GM23248 (cell line): Measurements from ENCODE around the gene FBXW8. TPM values are rescaled to one million over a fixed set of nuclear protein-coding genes. Genes with fewer than 3 reads are reported as not detected.

ENCODE experiments used
- DNase-seq: peaks from one replicate; pipeline ENCODE4 v3.0.0-alpha.2; 2015
- H2AFZ ChIP-seq: fragments of 200-600 bp; sonication (generic); 2 replicates; pipeline ENCODE4 v1.6.1; 2016; ENCODE audit warnings: antibody characterized with exemption
- H3F3A ChIP-seq: fragments of 200-600 bp; sonication (generic); 2 replicates; pipeline ENCODE4 v1.6.1; 2016; ENCODE audit warnings: mild to moderate bottlenecking, antibody characterized with exemption, mixed run types; ENCODE audit not compliant: insufficient read depth
- H3K27ac ChIP-seq: fragments of 200-600 bp; sonication (generic); 2 replicates; pipeline ENCODE4 v1.5.1; 2016; ENCODE audit warnings: mild to moderate bottlenecking
- H3K27me3 ChIP-seq: fragments of 200-600 bp; sonication (generic); replicated peaks from 2 replicates; pipeline ENCODE4 v1.6.1; 2016; ENCODE audit warnings: mild to moderate bottlenecking; ENCODE audit not compliant: insufficient read depth
- H3K36me3 ChIP-seq: fragments of 200-600 bp; sonication (generic); 2 replicates; pipeline ENCODE4 v1.6.1; 2016; ENCODE audit warnings: low read depth, mild to moderate bottlenecking
- H3K4me1 ChIP-seq: fragments of 200-600 bp; sonication (generic); 2 replicates; pipeline ENCODE4 v1.6.1; 2016; ENCODE audit warnings: mild to moderate bottlenecking; ENCODE audit not compliant: insufficient read depth
- H3K4me2 ChIP-seq: fragments of 200-600 bp; sonication (generic); one replicate; pipeline ENCODE4 v1.6.1; 2016; ENCODE audit warnings: mild to moderate bottlenecking; ENCODE audit not compliant: unreplicated experiment
- H3K4me3 ChIP-seq: fragments of 200-600 bp; sonication (generic); 2 replicates; pipeline ENCODE4 v1.5.1; 2016; ENCODE audit warnings: mild to moderate bottlenecking
- H3K79me2 ChIP-seq: fragments of 200-600 bp; sonication (generic); 2 replicates; pipeline ENCODE4 v1.6.1; 2016; ENCODE audit warnings: mild to moderate bottlenecking; ENCODE audit not compliant: insufficient read depth
- H3K9ac ChIP-seq: fragments of 200-600 bp; sonication (generic); 2 replicates; pipeline ENCODE4 v1.6.1; 2016; ENCODE audit warnings: mild to moderate bottlenecking
- H3K9me2 ChIP-seq: fragments of 200-600 bp; sonication (generic); 2 replicates; pipeline ENCODE4 v1.6.1; 2016; ENCODE audit warnings: mixed run types, mild to moderate bottlenecking, moderate library complexity; ENCODE audit not compliant: insufficient read depth
- H3K9me3 ChIP-seq: fragments of 200-600 bp; sonication (generic); one replicate; pipeline ENCODE4 v1.6.1; 2017; ENCODE audit warnings: low read depth
- H4K20me1 ChIP-seq: fragments of 200-600 bp; sonication (generic); 2 replicates; pipeline ENCODE4 v1.6.0; 2016; ENCODE audit not compliant: insufficient read depth
- EZH2 ChIP-seq: fragments of 200-600 bp; sonication (generic); IDR thresholded peaks from 2 replicates; pipeline ENCODE4 v1.6.1; 2018; ENCODE audit warnings: antibody characterized with exemption, mild to moderate bottlenecking; ENCODE audit not compliant: insufficient read depth, poor library complexity, severe bottlenecking
- EZH2phosphoT487 ChIP-seq: fragments of 200-600 bp; sonication (generic); IDR thresholded peaks from 2 replicates; pipeline ENCODE4 v1.6.1; 2018; ENCODE audit warnings: antibody characterized with exemption, moderate library complexity, mild to moderate bottlenecking, low read depth; ENCODE audit not compliant: insufficient read depth
- WGBS, 2 experiments: methylation state at CpG; one replicate each; pipeline ENCODE4 v1.1.6; 2015 to 2017; ENCODE audit warnings: low lambda C conversion rate in 2 of 2, low coverage in 1 of 2; ENCODE audit errors: missing lambda C conversion rate in 2 of 2; 5-methylcytosine and 5-hydroxymethylcytosine counted together
- in situ Hi-C: fragments of 300-500 bp; cut with MboI; formaldehyde crosslinking; loops from 2 replicates; pipeline ENCODE4 v1.15.0; 2020
- polyA plus RNA-seq: library from polyadenylated mRNA; unstranded; fragments of >200 nt; fragmentation: Nextera tagmentation; extraction: Ambion mirVana; gene quantifications from 2 replicates; pipeline ENCODE4 v1.2.1, GENCODE V29; 2016
- total RNA-seq: library from RNA; depleted of rRNA; stranded (reverse); fragments of >200 nt; shearing (Covaris generic); gene quantifications from 2 replicates; pipeline ENCODE4 v1.2.3, GENCODE V29; 2014

FBXW8 gene
- total and polyA plus RNA-seq, 2 experiments from 2014 or later: 12.7 to 23.1 TPM

- Histone ChIP-seq H3K9me3 (no peaks in the 10 kb centered on the region), H3K9ac (no peak overlapping the region), H3K4me3 (no peak overlapping the region), H3K9me2 (no peaks in the 10 kb centered on the region), H2AFZ (no peak overlapping the region), H3F3A (peaks cover 18% of the 10 kb centered on the region), H3K27ac (no peak overlapping the region), H4K20me1 (0 out of 2 replicates have a peak, but pooled peaks cover 6% of the 10 kb centered on the region), H3K27me3 (no peaks in the 10 kb centered on the region), H3K4me1 (peaks cover 10% of the 10 kb centered on the region), H3K4me2 (no peak overlapping the region), H3K79me2 (peaks cover 99% of the 10 kb centered on the region), H3K36me3 (no peaks in the 10 kb centered on the region)
- no peak for DNase-seq
- WGBS, 2 experiments: 95 to 97% methylated on average over 2 of the region's 2 CpGs
- no peak for TF ChIP-seq EZH2
- TF ChIP-seq EZH2phosphoT487: no peak
- in situ Hi-C loops: no loop called here
These were observed 7.7 kb downstream of the FBXW8 start for GRCh38 chr12:116918464-116918863.

- in situ Hi-C loops: no loop called here
- no peak for DNase-seq
- peaks cover 99% of the 10 kb centered on the region for H3K79me2 ChIP-seq
These were observed 8.5 kb downstream of the FBXW8 start for GRCh38 chr12:116919247-116919661.

GRCh38 chr12:116919706-116920485 lies 9.1 kb downstream of the FBXW8 start:
- no peak for DNase-seq
- H3K9me3 ChIP-seq: no peaks in the 10 kb centered on the region
- H3K79me2 ChIP-seq: peaks cover 99% of the 10 kb centered on the region
- no peak overlapping the region for H3K27ac ChIP-seq
- no peak overlapping the region for H3K4me2 ChIP-seq
- 47 to 49% methylated on average over 6 of the region's 6 CpGs for WGBS, 2 experiments
- peaks cover 15% of the 10 kb centered on the region for H4K20me1 ChIP-seq
- H3K9me2 ChIP-seq: no peaks in the 10 kb centered on the region
- H3F3A ChIP-seq: peaks cover 23% of the 10 kb centered on the region
- peaks cover 20% of the 10 kb centered on the region for H3K4me1 ChIP-seq
- H3K27me3 ChIP-seq: no peaks in the 10 kb centered on the region
- H2AFZ ChIP-seq: no peak overlapping the region
- H3K4me3 ChIP-seq: no peak overlapping the region
- H3K36me3 ChIP-seq: no peaks in the 10 kb centered on the region
- in situ Hi-C loops: no loop called here
- no peak for TF ChIP-seq EZH2
- no peak for TF ChIP-seq EZH2phosphoT487
- H3K9ac ChIP-seq: no peak overlapping the region

More at GRCh38 chr12:116919247-116919661, 8.5 kb downstream of the FBXW8 start:
- Histone ChIP-seq H3K4me1 (peaks cover 13% of the 10 kb centered on the region), H3K36me3 (no peaks in the 10 kb centered on the region), H3K4me3 (no peak overlapping the region), H3K27ac (no peak overlapping the region), H4K20me1 (peaks cover 8% of the 10 kb centered on the region; the same call in 1 of the 2 replicates), H2AFZ (no peak overlapping the region), H3K4me2 (no peak overlapping the region), H3K27me3 (no peaks in the 10 kb centered on the region), H3K9ac (no peak overlapping the region), H3F3A (peaks cover 19% of the 10 kb centered on the region), H3K9me3 (no peaks in the 10 kb centered on the region), H3K9me2 (no peaks in the 10 kb centered on the region)
- TF ChIP-seq EZH2phosphoT487 (no peak), EZH2 (no peak)
- 95 to 99% methylated on average over 4 of the region's 4 CpGs for WGBS, 2 experiments

- Histone ChIP-seq H3K36me3 (no peaks in the 10 kb centered on the region), H3K9me2 (no peaks in the 10 kb centered on the region), H3K4me3 (no peak overlapping the region), H2AFZ (no peak overlapping the region), H4K20me1 (peaks cover 15% of the 10 kb centered on the region), H3K27me3 (no peaks in the 10 kb centered on the region), H3K79me2 (peaks cover 99% of the 10 kb centered on the region), H3K4me1 (peaks cover 25% of the 10 kb centered on the region), H3K27ac (no peak overlapping the region), H3K9me3 (no peaks in the 10 kb centered on the region), H3K9ac (no peak overlapping the region), H3F3A (peaks cover 16% of the 10 kb centered on the region), H3K4me2 (no peak overlapping the region)
- 83 to 91% methylated on average over 3 of the region's 3 CpGs for WGBS, 2 experiments
- TF ChIP-seq EZH2 (no peak), EZH2phosphoT487 (no peak)
- in situ Hi-C loops: no loop called here
- no peak for DNase-seq
These were observed 10.2 kb downstream of the FBXW8 start for GRCh38 chr12:116920939-116921338.
